ENCODE data around the gene RNF31.
A peak's percentile ranks its signal among the peaks of the same experiment; 100 is the strongest.
"Not testable (repeated sequence)": the region's sequence is repeated elsewhere in the genome, so short reads cannot be mapped to it uniquely, and the experiment has no call there.

Gene RNF31

DNA sequence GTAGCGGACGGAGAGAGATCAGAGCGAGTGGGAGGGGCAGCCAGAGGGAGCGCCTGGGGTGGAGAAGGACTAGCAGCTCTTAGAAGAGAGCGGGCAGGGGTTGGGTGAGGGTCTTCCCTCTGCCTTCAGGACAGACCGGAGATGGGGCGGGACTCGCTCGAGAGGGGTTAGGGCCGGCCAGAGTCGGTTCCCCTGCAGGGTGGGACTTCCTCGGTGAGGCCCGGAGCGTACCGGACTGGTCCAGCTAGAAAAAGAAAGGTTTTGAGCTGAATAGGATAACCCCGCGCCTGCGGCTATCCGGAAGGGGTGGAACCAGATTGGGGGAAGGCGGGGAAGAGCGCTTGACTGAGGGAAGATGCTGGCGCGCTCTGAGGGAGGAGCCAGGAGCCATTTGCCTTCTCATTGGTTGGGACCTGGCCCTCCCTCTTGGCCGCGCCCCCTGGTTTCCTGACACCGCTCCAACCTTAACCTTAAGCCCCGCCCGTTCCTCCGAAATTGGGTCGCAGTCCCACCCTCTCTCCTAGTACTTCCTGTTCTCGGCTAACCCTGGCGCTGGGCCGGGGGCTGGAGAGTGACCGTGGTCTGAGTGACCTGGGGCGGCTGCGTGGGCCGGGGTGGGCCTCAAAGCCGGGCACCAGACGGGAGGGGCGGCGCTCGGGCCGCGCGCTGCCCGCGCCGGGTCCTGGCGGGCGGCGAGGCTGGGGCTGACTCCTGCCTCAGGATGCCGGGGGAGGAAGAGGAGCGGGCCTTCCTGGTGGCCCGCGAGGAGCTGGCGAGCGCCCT is at the start of gene RNF31:
RNF31 (plus strand) TSS at position 521 of the 783 bp plus-strand sequence; CDS start at position 722, 201 bp downstream.
- DNase-seq: peak; percentile 100

- no peak for DNase-seq
Measured at GRCh38 chr14:24098229-24098926, 48.9 kb upstream of the RNF31 start.

DNA sequence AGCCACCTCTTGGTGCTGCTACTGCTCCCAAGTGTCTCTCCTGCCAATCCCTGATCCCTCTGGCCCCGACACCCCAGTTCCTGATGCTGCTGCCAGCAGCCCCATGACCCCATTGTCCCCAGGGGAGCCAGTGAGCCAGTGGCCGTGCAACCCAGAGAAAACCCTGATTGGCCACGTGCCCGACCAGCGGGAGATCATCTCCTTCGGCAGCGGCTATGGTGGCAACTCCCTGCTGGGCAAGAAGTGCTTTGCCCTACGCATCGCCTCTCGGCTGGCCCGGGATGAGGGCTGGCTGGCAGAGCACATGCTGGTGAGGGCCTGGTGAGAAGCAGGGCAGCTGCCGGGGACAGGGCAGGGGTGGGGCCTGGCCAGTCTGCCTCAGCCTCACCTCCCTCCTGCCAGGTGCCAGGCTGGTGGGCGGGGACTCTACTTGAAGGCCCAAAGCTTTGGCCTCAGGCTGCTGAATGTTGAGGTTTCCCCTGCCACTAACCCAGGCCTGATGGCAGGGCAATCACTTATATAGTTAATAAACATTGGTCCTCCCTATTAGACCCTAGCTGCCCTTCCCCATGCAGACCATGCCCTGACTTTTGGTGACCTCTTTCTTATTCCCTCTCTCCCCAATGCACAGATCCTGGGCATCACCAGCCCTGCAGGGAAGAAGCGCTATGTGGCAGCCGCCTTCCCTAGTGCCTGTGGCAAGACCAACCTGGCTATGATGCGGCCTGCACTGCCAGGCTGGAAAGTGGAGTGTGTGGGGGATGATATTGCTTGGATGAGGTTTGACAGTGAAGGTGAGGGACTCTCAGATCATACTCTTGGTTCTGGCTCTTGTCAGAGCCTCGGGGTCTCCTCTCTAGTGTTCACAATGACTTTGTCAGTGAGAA is 48.1 kb upstream of the RNF31 start:
- peak; percentile 69 for DNase-seq

DNA sequence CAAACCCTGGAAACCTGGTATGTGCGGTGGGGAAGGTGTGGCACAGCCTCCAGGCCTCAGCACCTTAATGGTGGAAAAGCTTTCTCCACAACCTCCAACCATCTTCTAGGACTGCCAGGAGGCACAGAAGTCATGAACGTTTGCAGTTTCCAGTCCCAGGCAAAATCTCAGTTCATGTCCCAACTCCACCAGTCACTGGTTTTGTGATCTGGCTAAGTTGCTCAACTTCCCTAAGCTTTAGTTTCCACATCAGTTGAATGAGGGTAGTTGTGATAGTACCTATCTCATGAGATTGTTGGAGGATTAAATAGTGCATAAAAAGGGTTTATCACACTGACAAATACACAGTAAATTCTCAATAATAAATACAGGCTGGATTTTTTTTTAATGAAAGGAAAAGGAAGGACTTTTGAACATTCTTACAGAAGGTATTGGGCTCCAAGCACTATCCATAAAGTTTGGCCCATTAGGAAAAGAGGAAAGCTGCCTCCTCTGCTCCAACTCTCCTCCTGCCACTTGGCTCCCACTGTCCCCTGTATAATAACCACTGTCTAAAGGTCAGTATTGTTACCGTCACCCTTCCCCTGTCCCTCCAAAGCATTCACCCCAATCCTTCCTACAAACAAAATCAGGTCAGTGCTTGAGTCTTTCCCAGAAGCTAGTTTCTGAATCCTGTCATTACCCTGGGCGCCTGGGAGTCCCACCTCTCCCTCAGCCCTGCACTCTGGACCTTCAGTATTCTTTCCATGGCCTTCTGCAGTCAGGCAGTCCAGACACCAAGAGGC is 46.9 kb upstream of the RNF31 start:
- DNase-seq: no peak

DNA sequence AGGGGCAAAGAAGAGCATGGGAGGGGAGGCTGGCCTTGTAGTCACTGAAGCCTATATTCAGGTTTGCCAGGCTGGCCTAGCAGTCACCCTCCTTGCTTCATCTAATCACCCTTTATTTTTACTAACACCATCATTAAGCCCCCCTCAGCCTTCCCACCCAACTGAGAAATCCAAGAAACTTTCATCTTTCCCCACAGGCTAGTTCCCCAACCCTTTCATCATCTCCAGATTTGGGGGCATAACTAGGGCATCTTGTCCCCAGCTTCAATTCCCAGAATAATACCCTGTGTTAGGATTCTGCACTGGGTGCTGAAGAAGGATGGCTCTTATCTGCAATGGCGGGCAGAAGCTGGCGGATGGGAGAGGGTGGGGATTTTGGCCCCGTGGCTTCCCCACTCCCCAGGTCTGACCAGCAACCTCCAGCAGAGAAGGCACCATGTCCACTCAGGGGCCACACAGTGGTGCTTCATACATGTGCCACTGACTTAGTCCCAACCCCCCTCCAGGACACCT is 46.3 kb upstream of the RNF31 start:
- DNase-seq: no peak

GRCh38 chr14:24102357-24103048 is 44.8 kb upstream of the RNF31 start:
- DNase-seq: no peak

DNA sequence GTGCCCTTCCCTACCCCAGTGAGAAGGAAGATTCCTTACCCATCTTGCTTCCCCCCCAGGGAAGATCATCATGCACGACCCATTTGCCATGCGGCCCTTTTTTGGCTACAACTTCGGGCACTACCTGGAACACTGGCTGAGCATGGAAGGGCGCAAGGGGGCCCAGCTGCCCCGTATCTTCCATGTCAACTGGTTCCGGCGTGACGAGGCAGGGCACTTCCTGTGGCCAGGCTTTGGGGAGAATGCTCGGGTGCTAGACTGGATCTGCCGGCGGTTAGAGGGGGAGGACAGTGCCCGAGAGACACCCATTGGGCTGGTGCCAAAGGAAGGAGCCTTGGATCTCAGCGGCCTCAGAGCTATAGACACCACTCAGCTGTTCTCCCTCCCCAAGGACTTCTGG is 43.8 kb upstream of the RNF31 start:
- no peak for DNase-seq

- not testable (repeated sequence) for DNase-seq
Measured at GRCh38 chr14:24105609-24106239, 41.6 kb upstream of the RNF31 start.

DNA sequence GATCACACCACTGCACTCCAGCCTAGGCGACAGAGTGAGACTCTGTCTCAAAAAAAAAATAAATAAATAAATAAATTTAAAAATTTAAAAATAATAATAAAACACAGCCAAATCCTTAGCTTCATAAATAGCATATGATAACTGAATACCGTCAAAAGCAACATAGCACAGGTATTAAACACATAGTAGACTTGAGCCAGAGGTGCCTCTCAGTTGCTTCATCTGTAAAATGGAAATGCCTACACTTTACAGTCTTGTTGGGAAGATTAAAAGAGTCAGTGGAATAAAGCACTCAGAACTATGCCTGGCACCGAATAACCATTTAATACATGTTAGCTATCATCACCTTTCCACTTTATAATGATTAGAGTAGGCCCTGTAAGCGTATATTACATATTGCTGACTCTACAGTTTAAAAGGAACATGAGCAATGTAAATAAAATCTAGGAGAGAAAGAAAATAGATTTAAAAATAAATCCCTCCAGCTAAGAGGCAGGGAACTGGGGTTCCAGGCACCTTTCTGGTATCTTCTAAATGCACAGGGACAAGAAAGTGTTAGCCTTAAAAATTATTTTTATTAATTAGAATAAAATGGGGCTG is 40.5 kb upstream of the RNF31 start:
- no peak for DNase-seq

GRCh38 chr14:24108336-24108874 is 38.9 kb upstream of the RNF31 start:
- no peak for DNase-seq

DNA sequence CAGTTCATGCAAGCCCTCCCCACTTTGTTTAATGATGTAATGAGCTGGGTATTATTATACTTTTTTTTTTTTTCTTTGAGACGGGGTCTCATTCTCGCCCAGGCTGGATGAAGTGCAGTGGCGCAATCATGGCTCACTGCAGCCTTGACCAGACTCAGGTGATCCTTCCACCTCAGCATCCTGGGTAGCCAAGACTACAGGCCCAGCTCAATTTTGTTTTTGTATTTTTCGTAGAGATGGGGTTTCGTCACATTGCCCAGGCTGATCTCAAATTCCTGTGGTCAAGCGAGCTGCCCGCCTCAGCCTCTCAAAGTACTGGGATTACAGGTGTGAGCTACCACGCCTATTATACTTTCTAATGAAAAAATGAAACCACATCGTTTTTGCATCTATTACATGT is 37.2 kb upstream of the RNF31 start:
- no peak for DNase-seq

GRCh38 chr14:24110523-24110922 is 36.8 kb upstream of the RNF31 start:
- no peak for DNase-seq

DNA sequence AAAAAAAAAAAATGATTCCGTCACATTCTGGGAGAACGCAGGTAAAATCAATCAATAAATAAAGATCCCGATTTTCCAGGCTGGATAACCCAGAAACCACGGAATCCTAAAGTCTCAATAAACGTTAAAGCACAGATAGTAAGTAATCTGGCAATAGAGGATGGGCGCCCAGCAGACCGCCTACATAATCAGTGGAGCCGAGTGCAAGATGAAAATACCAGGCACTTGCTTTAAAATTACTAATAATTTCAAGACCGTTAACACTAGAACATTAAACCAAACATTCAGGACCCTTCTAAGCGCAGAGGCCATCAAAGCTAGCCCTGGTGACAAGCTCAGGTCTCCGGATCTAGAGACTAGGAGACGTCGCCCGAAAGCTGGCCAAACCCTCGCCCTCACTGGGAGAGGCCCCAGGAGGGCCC is 33.9 kb upstream of the RNF31 start:
- peak; percentile 63 for DNase-seq

DNA sequence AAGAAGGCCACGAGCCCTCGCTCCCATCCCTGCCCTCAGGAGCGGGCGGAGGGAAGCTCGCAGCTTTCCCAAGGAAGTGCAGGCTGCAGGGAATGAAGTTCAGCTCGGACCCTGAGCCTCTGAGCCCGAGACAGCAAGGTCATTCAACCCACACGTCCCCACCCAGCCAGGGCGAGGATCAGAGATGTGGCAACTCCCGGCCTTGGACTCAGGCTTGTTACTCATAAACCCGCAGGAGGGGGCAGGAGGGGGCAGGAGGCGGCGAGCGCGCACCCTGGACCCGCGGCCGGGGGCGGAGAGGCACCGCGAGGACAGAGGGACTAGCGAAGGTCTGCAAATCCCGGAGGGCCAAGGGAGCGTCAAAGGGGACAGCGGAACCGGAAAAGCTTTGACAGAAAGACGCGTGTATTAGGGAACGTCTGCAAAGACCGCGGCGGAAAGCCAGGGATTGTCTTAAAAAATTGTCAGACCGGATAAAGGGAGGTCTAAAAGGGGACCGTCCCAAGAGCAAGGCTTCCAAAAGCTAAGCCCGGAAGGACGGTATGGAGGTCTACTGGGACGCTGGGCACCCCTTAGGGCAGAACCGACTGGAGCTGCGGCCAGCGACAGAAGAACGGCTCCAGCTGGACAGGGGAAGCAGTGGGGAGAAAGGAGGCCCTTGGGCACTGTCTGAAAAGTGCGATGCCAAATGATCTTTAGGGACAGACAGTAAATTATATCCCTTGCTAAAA is 33.3 kb upstream of the RNF31 start:
- DNase-seq: peak; percentile 97

GRCh38 chr14:24114532-24115421 is 32.5 kb upstream of the RNF31 start, which contains the start of the genes DCAF11 and NRL:
TSS of gene DCAF11 (plus strand) at chr14:24114777. CDS start at chr14:24115595, 818 bp downstream.
TSS of gene NRL (minus strand) at chr14:24114949. CDS start at chr14:24082848, 32,101 bp downstream.
- DNase-seq: peak; percentile 100

GRCh38 chr14:24115422-24116127 is 31.7 kb upstream of the RNF31 start:
- DNase-seq: no peak

- DNase-seq: no peak
Measured at GRCh38 chr14:24116128-24116814, 31.0 kb upstream of the RNF31 start.

Data from NCI-H1092 treated with DMSO at 0.1 percent for 48 hours (cell line).